H1 (cell line): Measurements from ENCODE around the gene GLCE. TPM values are rescaled to one million over a fixed set of nuclear protein-coding genes. Genes with fewer than 3 reads are reported as not detected.

Experiments used
- BRCA1 ChIP-seq: IDR thresholded peaks from 2 replicates; pipeline ENCODE4 v1.6.1; 2012; ENCODE audit warnings: low read depth, low read length, improper control_type of control experiment
- CHD2 ChIP-seq: IDR thresholded peaks from 2 replicates; pipeline ENCODE4 v1.6.1; 2012; ENCODE audit warnings: low read length, improper control_type of control experiment
- CREB1 ChIP-seq: IDR thresholded peaks from 2 replicates; pipeline ENCODE4 v1.6.1; 2012; ENCODE audit warnings: inconsistent platforms
- CTBP2 ChIP-seq: IDR thresholded peaks from 2 replicates; pipeline ENCODE4 v1.7.0; 2011; ENCODE audit warnings: borderline replicate concordance, mild to moderate bottlenecking, moderate library complexity, mixed read lengths, low read length; ENCODE audit not compliant: insufficient read depth, insufficient read length
- EP300 ChIP-seq, 2 experiments: IDR thresholded peaks; 1 replicate in 1 of 2; 2 replicates in 1 of 2; pipeline ENCODE4 v1.6.1; 2011 to 2012; ENCODE audit warnings: low read depth in 2 of 2, low read length in 2 of 2, mild to moderate bottlenecking in 2 of 2, borderline replicate concordance in 1 of 2, inconsistent platforms in 1 of 2, moderate library complexity in 1 of 2
- HDAC6 ChIP-seq: IDR thresholded peaks from one replicate; pipeline ENCODE4 v1.7.1; 2012; ENCODE audit warnings: low read depth, mild to moderate bottlenecking, inconsistent platforms, low read length, moderate library complexity
- JUN ChIP-seq: IDR thresholded peaks from 2 replicates; pipeline ENCODE4 v1.6.1; 2011; ENCODE audit warnings: low read depth, mild to moderate bottlenecking, improper control_type of control experiment, low read length
- NANOG ChIP-seq: IDR thresholded peaks from 2 replicates; pipeline ENCODE4 v1.6.1; 2011; ENCODE audit warnings: low read length, low read depth, mild to moderate bottlenecking, inconsistent platforms; ENCODE audit not compliant: insufficient read depth, poor library complexity, severe bottlenecking
- POLR2AphosphoS5 ChIP-seq: IDR thresholded peaks from 2 replicates; pipeline ENCODE4 v1.6.1; 2011; ENCODE audit warnings: low read depth, low read length
- POU5F1 ChIP-seq: IDR thresholded peaks from 2 replicates; pipeline ENCODE4 v1.6.1; 2011; ENCODE audit warnings: low read depth, mild to moderate bottlenecking, low read length, moderate library complexity
- RBBP5 ChIP-seq: IDR thresholded peaks from 2 replicates; pipeline ENCODE4 v1.7.1; 2012; ENCODE audit warnings: low read depth, mild to moderate bottlenecking, inconsistent platforms, low read length, moderate library complexity, borderline replicate concordance
- RNF2 ChIP-seq: fragments of 200-900, 300-1000 bp; sonication (generic); IDR thresholded peaks from 2 replicates; pipeline ENCODE4 v1.7.1; 2016; ENCODE audit warnings: borderline replicate concordance, low read depth, mild to moderate bottlenecking, antibody characterized with exemption, low read length; ENCODE audit not compliant: poor library complexity, severe bottlenecking; ENCODE audit errors: missing control alignments
- SIN3A ChIP-seq, 2 experiments: IDR thresholded peaks in 1 of 2; conservative IDR thresholded peaks in 1 of 2; 2 replicates each; pipeline ENCODE4 v1.6.1; 2011 to 2012; ENCODE audit warnings: low read length in 2 of 2, improper control_type of control experiment in 1 of 2, low read depth in 1 of 2, mild to moderate bottlenecking in 1 of 2
- SIRT6 ChIP-seq: IDR thresholded peaks from one replicate; pipeline ENCODE4 v1.7.1; 2012; ENCODE audit warnings: low read length, inconsistent platforms
- SP1 ChIP-seq: IDR thresholded peaks from 2 replicates; pipeline ENCODE4 v1.6.1; 2011; ENCODE audit warnings: low read depth, low read length
- SRF ChIP-seq: IDR thresholded peaks from 2 replicates; pipeline ENCODE4 v1.6.1; 2011; ENCODE audit warnings: mild to moderate bottlenecking, low read depth, low read length, moderate library complexity
- TAF7 ChIP-seq: optimal IDR thresholded peaks from 2 replicates; pipeline ENCODE3; 2011; ENCODE audit warnings: low read depth, mild to moderate bottlenecking, inconsistent platforms, low read length, moderate library complexity, borderline replicate concordance
- YY1 ChIP-seq: IDR thresholded peaks from 2 replicates; pipeline ENCODE4 v1.6.1; 2011; ENCODE audit warnings: low read depth, mild to moderate bottlenecking, low read length
- ZNF274 ChIP-seq: IDR thresholded peaks from 2 replicates; pipeline ENCODE4 v1.7.0; 2012; ENCODE audit warnings: low read length, borderline replicate concordance; ENCODE audit errors: extremely low read depth
- polyA plus RNA-seq, 7 experiments: library from polyadenylated mRNA; depleted of rRNA in 3 of 7; stranded (reverse) in 5 of 7; unstranded in 2 of 7; fragments of >200 nt in 5 of 7; fragments of 200-250 nt in 2 of 7; gene quantifications; 1 replicate in 5 of 7; 2 replicates in 1 of 7; 4 replicates in 1 of 7; pipeline versions ENCODE4 v1.2.1 to v1.2.3, GENCODE V29; 2011 to 2013; ENCODE audit warnings: missing spikeins in 2 of 7, mixed read lengths in 2 of 7
- total RNA-seq: library from RNA; stranded (reverse); fragmentation: NEBNext Ultra II Directional; extraction: Animal tissue kit (Norgen Biotek cat#: 25700); gene quantifications from 2 replicates; pipeline ENCODE4 v1.2.1, GENCODE V29; 2021
- TF ChIP-seq, protein P1 (sequence below): IDR thresholded peaks from 2 replicates; pipeline ENCODE4 v1.6.1; 2012; ENCODE audit warnings: inconsistent platforms
- TF ChIP-seq, protein P2 (sequence below): IDR thresholded peaks from 2 replicates; pipeline ENCODE4 v1.6.1; 2012; ENCODE audit warnings: low read length, inconsistent platforms

GLCE gene
- total and polyA plus RNA-seq, 2 of the 8 experiments (the other 6 are each of a cell fraction or from before 2014, with no cell fraction given): 17.1 to 22.7 TPM

DNA sequence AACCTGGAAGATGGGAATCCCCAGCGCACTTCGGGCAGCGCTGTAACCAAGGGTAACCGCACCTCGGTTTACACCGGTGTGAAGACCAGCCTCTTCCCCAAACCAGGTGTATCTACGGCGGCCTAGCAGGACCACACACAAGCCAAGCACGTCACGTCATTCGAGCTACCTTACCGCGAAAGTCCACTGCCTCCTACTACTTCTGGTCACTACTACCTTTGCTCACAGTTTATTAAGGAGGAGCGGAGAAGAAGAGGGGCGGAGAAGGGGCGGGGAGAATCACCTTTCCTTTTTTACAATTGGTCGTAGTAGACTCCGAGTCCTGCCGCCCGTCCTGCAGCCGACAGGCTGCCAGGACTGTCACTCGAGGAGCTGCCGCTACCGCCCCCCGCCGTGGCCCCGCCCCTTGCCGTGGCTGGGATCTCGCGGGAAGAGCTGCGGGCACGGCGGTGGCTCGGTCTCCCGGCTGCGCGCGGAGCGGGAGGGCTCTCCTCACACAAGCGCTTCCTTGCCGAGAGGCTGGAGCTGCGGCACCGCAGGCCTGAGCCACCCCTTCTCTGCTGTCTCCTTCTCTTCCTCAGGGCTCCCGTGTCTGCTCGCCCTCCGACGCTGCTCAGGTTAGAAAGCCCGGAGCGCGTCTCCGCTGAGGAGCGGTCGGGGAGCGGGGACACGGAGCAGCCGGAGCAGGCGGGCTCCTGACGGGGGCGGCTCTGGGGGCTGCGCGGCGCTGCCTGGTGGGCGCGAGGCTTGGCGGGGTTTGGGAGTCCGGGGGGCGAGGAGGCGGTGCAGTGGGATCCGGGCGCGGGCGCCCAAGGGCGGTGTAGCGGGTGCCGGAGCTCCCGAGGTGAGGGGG, at the start of gene GLCE (continued):
- TF ChIP-seq CTBP2 (no peak), POU5F1 (no peak), POLR2AphosphoS5 (peak; percentile 96), CHD2 (peak; percentile 98), HDAC6 (no peak), ZNF274 (no peak), EP300 (IDR thresholded peaks at IDR 0.05; ENCODE audit: borderline replicate concordance in 1 of 2, low read depth in 2 of 2, low read length in 2 of 2) (peak in 1 of 2 experiments; percentile 42; a peak in 1 of 3 replicates), SIN3A (conservative IDR thresholded peaks at IDR 0.05 in 1 of 2, IDR thresholded peaks at IDR 0.05 in 1 of 2; ENCODE audit: low read depth in 1 of 2, low read length in 2 of 2) (peak; percentile 29 to 49; a peak in 1 of 4 replicates), TAF7 (peak; percentile 73), SIRT6 (no peak), BRCA1 (peak; percentile 90), CREB1 (peak; percentile 90), YY1 (no peak; the same call in 1 of the 2 replicates), RNF2 (no peak), SRF (no peak), JUN (no peak), NANOG (no peak), SP1 (peak; percentile 93), RBBP5 (peak; percentile 91)
- TF ChIP-seq, protein P1, sequence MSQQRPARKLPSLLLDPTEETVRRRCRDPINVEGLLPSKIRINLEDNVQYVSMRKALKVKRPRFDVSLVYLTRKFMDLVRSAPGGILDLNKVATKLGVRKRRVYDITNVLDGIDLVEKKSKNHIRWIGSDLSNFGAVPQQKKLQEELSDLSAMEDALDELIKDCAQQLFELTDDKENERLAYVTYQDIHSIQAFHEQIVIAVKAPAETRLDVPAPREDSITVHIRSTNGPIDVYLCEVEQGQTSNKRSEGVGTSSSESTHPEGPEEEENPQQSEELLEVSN: no peak
- TF ChIP-seq, protein P2, sequence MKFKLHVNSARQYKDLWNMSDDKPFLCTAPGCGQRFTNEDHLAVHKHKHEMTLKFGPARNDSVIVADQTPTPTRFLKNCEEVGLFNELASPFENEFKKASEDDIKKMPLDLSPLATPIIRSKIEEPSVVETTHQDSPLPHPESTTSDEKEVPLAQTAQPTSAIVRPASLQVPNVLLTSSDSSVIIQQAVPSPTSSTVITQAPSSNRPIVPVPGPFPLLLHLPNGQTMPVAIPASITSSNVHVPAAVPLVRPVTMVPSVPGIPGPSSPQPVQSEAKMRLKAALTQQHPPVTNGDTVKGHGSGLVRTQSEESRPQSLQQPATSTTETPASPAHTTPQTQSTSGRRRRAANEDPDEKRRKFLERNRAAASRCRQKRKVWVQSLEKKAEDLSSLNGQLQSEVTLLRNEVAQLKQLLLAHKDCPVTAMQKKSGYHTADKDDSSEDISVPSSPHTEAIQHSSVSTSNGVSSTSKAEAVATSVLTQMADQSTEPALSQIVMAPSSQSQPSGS: peak; percentile 98
